ENCODE results near the gene ZMYND8.

Gene ZMYND8

DNA sequence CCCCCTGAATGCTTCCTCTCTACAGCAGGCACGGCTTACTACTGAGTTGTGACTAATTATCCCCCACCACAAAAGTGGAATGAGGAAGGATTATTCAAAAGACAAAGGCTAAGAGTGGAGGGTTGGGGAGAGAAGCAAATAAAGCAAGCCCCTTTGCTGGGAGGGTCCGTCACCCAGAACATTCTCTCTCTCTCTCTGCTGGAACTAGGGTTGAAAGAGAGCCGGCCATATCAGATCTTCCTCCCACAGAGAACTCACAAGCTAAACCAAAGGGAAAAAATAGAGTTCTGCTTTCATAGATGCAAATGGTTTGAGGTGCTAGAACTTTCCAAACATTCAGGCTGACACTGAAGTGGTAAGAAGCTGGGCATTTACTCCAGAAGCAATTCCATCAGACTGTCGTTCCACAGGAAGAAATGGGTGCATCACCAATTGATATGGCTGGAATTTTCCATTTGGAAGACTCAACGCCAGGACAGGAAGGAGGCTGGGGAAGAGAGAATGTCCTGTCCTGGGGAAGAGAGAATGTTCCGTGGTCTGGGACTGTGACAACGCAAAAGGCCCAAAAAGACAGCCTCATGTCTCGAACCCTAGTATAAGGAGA lies 7.9 kb downstream of the ZMYND8 start:
- Histone ChIP-seq H3K4me1 (ENCODE audit: insufficient read depth, low read length, severe bottlenecking) (peaks cover 78% of the 10 kb centered on the region), H3K27me3 (ENCODE audit: insufficient read depth, low read length) (no peaks in the 10 kb centered on the region), H3K9me2 (ENCODE audit: low read depth, low read length) (no peaks in the 10 kb centered on the region), H3K9ac (ENCODE audit: low read length) (peak overlapping the region; percentile 52; the same call in 1 of the 2 replicates), H3K79me2 (ENCODE audit: insufficient read depth, low read length) (peaks cover 98% of the 10 kb centered on the region), H3F3A (ENCODE audit: insufficient read depth, low read length) (no peaks in the 10 kb centered on the region), H3K4me3 (ENCODE audit: low read depth, low read length, poor library complexity, severe bottlenecking) (peak overlapping the region; percentile 87), H3K4me2 (ENCODE audit: low read length) (peak overlapping the region; percentile 77), H3K36me3 (ENCODE audit: insufficient read depth, low read length) (peaks cover 77% of the 10 kb centered on the region), H3K9me3 (ENCODE audit: low read length) (no peaks in the 10 kb centered on the region), H3K27ac (ENCODE audit: low read depth, low read length, poor library complexity, severe bottlenecking) (peak overlapping the region; percentile 100), H4K20me1 (ENCODE audit: insufficient read depth, low read length) (no peaks in the 10 kb centered on the region), H2AFZ (ENCODE audit: low read length) (no peak overlapping the region)
- TF ChIP-seq, protein P1, sequence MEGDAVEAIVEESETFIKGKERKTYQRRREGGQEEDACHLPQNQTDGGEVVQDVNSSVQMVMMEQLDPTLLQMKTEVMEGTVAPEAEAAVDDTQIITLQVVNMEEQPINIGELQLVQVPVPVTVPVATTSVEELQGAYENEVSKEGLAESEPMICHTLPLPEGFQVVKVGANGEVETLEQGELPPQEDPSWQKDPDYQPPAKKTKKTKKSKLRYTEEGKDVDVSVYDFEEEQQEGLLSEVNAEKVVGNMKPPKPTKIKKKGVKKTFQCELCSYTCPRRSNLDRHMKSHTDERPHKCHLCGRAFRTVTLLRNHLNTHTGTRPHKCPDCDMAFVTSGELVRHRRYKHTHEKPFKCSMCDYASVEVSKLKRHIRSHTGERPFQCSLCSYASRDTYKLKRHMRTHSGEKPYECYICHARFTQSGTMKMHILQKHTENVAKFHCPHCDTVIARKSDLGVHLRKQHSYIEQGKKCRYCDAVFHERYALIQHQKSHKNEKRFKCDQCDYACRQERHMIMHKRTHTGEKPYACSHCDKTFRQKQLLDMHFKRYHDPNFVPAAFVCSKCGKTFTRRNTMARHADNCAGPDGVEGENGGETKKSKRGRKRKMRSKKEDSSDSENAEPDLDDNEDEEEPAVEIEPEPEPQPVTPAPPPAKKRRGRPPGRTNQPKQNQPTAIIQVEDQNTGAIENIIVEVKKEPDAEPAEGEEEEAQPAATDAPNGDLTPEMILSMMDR (IDR thresholded peaks at IDR 0.05; ENCODE audit: low read length): no peak
- no peak for TF ChIP-seq EZH2 (IDR thresholded peaks at IDR 0.05; ENCODE audit: borderline replicate concordance, low read length)

DNA sequence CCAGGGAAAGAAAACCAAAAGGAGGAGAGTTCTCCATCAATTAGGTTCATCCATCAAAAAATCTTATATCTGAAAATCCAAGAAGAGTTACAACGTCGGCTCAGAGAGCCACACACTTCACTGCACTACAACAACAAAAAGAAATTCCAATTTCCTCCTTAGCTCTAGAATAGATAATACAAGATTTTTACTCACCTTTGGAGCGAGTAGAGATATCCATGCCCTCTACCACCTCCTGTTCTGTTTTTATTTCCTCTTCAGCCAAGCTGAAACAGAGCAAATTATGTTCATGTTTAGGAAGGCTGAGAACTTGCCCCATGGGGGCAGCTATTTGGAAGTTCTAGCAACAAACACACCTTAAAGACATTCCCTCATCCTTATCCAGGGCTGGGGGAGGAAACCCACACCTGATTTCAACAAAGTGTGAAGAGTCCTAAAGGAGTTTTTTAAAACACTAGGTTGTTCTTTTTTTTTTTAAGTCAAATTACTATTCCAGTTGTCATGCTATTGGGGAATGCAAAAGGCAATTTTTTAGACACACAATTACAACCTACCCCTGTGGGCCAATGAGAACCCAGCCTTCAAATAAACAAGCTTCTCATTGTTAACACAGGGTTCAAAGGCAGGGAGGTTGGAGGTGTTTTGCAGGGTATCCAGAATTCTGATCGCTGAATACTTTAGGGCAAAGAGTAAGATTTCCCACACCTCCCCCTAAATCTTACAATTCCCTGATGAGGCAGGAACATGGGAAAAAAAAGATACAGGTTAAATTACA lies 8.7 kb downstream of the ZMYND8 start:
- H3K4me1 ChIP-seq (ENCODE audit: insufficient read depth, low read length, severe bottlenecking): peaks cover 70% of the 10 kb centered on the region
- H3K79me2 ChIP-seq (ENCODE audit: insufficient read depth, low read length): peaks cover 98% of the 10 kb centered on the region
- TF ChIP-seq, protein P1 (IDR thresholded peaks at IDR 0.05; ENCODE audit: low read length): no peak
- TF ChIP-seq EZH2 (IDR thresholded peaks at IDR 0.05; ENCODE audit: borderline replicate concordance, low read length): no peak
- no peaks in the 10 kb centered on the region for H3F3A ChIP-seq (ENCODE audit: insufficient read depth, low read length)
- H3K27ac ChIP-seq (ENCODE audit: low read depth, low read length, poor library complexity, severe bottlenecking): peak overlapping the region; percentile 100
- H3K36me3 ChIP-seq (ENCODE audit: insufficient read depth, low read length): peaks cover 82% of the 10 kb centered on the region
- no peaks in the 10 kb centered on the region for H3K27me3 ChIP-seq (ENCODE audit: insufficient read depth, low read length)
- H3K4me2 ChIP-seq (ENCODE audit: low read length): peak overlapping the region; percentile 77
- no peak overlapping the region for H2AFZ ChIP-seq (ENCODE audit: low read length)
- no peaks in the 10 kb centered on the region for H3K9me3 ChIP-seq (ENCODE audit: low read length)
- H3K9ac ChIP-seq (ENCODE audit: low read length): peak overlapping the region; percentile 52; the same call in 1 of the 2 replicates
- peak overlapping the region; percentile 87 for H3K4me3 ChIP-seq (ENCODE audit: low read depth, low read length, poor library complexity, severe bottlenecking)
- no peaks in the 10 kb centered on the region for H4K20me1 ChIP-seq (ENCODE audit: insufficient read depth, low read length)
- no peaks in the 10 kb centered on the region for H3K9me2 ChIP-seq (ENCODE audit: low read depth, low read length)

DNA sequence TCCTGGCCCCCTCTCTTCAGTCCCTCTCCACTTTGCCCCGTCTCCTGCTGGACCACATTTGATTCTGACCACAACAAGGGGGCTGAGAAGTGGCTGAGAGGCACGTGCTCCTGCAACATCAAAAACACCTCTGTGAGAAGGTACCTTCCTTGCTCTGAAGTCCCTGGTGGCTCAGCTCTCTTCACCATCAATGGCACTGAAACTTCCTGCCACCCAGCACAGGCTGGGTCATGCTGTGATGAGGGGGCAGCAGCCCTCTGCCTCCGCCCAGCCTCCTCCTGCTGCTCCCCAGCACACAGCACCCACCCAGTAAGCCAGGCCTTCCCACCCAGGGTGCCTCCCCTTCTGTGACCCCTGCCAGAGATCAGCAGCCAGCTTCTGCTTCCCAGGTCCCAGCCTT lies 10.3 kb downstream of the ZMYND8 start:
- H3K9me3 ChIP-seq (ENCODE audit: low read length): no peaks in the 10 kb centered on the region
- peak overlapping the region; percentile 100 for H3K27ac ChIP-seq (ENCODE audit: low read depth, low read length, poor library complexity, severe bottlenecking)
- peaks cover 95% of the 10 kb centered on the region for H3K79me2 ChIP-seq (ENCODE audit: insufficient read depth, low read length)
- no peaks in the 10 kb centered on the region for H4K20me1 ChIP-seq (ENCODE audit: insufficient read depth, low read length)
- H2AFZ ChIP-seq (ENCODE audit: low read length): no peak overlapping the region
- no peaks in the 10 kb centered on the region for H3K27me3 ChIP-seq (ENCODE audit: insufficient read depth, low read length)
- H3K9me2 ChIP-seq (ENCODE audit: low read depth, low read length): no peaks in the 10 kb centered on the region
- H3K4me3 ChIP-seq (ENCODE audit: low read depth, low read length, poor library complexity, severe bottlenecking): no peak overlapping the region
- H3K4me2 ChIP-seq (ENCODE audit: low read length): peak overlapping the region; percentile 8; the same call in 1 of the 2 replicates
- peaks cover 85% of the 10 kb centered on the region for H3K36me3 ChIP-seq (ENCODE audit: insufficient read depth, low read length)
- H3K4me1 ChIP-seq (ENCODE audit: insufficient read depth, low read length, severe bottlenecking): peaks cover 54% of the 10 kb centered on the region
- H3F3A ChIP-seq (ENCODE audit: insufficient read depth, low read length): no peaks in the 10 kb centered on the region
- H3K9ac ChIP-seq (ENCODE audit: low read length): no peak overlapping the region; the same call in 1 of the 2 replicates
- TF ChIP-seq EZH2 (IDR thresholded peaks at IDR 0.05; ENCODE audit: borderline replicate concordance, low read length): no peak
- TF ChIP-seq, protein P1 (IDR thresholded peaks at IDR 0.05; ENCODE audit: low read length): no peak

All from OCI-LY1 (cell line).